GM04503 (cell line): ENCODE measurements around the gene BRD3.
A peak's percentile ranks its signal among the peaks of the same experiment; 100 is the strongest.
"Not testable (repeated sequence)": the region's sequence is repeated elsewhere in the genome, so short reads cannot be mapped to it uniquely, and the experiment has no call there.

Experiments used
- DNase-seq: peaks from one replicate; pipeline ENCODE4 v3.0.0-alpha.2; 2012; ENCODE audit warnings: low read depth

The BRD3 gene

GRCh38 chr9:133993635-133994253 lies 74.1 kb downstream of the BRD3 start:
- no peak for DNase-seq

- DNase-seq = peak; percentile 59
Measured at GRCh38 chr9:133992780-133993634, 74.8 kb downstream of the BRD3 start.

GRCh38 chr9:133991964-133992779 lies 75.7 kb downstream of the BRD3 start, which contains the start of gene VAV2:
Gene VAV2 (minus strand): TSS chr9:133992324. CDS start chr9:133992278, 46 bp downstream.
- no peak for DNase-seq

- DNase-seq = no peak
Measured at GRCh38 chr9:133991214-133991921, 76.5 kb downstream of the BRD3 start.

GRCh38 chr9:133990366-133991213 lies 77.2 kb downstream of the BRD3 start:
- DNase-seq = no peak

GRCh38 chr9:133989625-133990365 lies 78.0 kb downstream of the BRD3 start:
- DNase-seq = no peak

- DNase-seq = not testable (repeated sequence)
Measured at GRCh38 chr9:133988771-133989170, 79.1 kb downstream of the BRD3 start.

GRCh38 chr9:133987946-133988665 lies 79.7 kb downstream of the BRD3 start:
- DNase-seq = no peak

GRCh38 chr9:133987446-133987788 lies 80.4 kb downstream of the BRD3 start:
- DNase-seq = no peak

GRCh38 chr9:133986774-133987445 lies 80.9 kb downstream of the BRD3 start:
- DNase-seq = no peak

GRCh38 chr9:133986061-133986460 lies 81.8 kb downstream of the BRD3 start:
- no peak for DNase-seq

- DNase-seq = no peak
Measured at GRCh38 chr9:133982971-133983720, 84.7 kb downstream of the BRD3 start.

GRCh38 chr9:133981958-133982681 lies 85.7 kb downstream of the BRD3 start:
- no peak for DNase-seq

- no peak for DNase-seq
Measured at GRCh38 chr9:133981589-133981957, 86.3 kb downstream of the BRD3 start.

- no peak for DNase-seq
Measured at GRCh38 chr9:133980864-133981588, 86.8 kb downstream of the BRD3 start.
